Karpas-422 (cell line): Measurements from ENCODE around the gene GRM3. TPM values are rescaled to one million over a fixed set of nuclear protein-coding genes. Genes with fewer than 3 reads are reported as not detected.

Experiments used
- DNase-seq: peaks from one replicate; pipeline ENCODE4 v3.0.0-alpha.2; 2015
- H2AFZ ChIP-seq: fragments of 200-600 bp; sonication (generic); 2 replicates; pipeline ENCODE4 v1.6.1; 2014; ENCODE audit warnings: antibody characterized with exemption, low read length, mixed read lengths
- H3K27ac ChIP-seq: fragments of 200-600 bp; sonication (generic); 2 replicates; pipeline ENCODE4 v1.5.1; 2014; ENCODE audit warnings: mild to moderate bottlenecking, low read length, moderate library complexity
- H3K27me3 ChIP-seq: fragments of 200-600 bp; sonication (generic); 2 replicates; pipeline ENCODE4 v1.6.1; 2014; ENCODE audit warnings: low read length, mixed read lengths
- H3K36me3 ChIP-seq: fragments of 200-600 bp; sonication (generic); 2 replicates; pipeline ENCODE4 v1.6.1; 2014; ENCODE audit warnings: low read length, mixed read lengths; ENCODE audit not compliant: insufficient read depth
- H3K4me1 ChIP-seq: fragments of 200-600 bp; sonication (generic); 2 replicates; pipeline ENCODE4 v1.6.1; 2014; ENCODE audit warnings: mild to moderate bottlenecking, low read length, mixed read lengths
- H3K4me2 ChIP-seq: fragments of 200-600 bp; sonication (generic); 2 replicates; pipeline ENCODE4 v1.6.1; 2014; ENCODE audit warnings: low read length, low read depth, mild to moderate bottlenecking; ENCODE audit not compliant: poor library complexity, severe bottlenecking
- H3K4me3 ChIP-seq: fragments of 200-600 bp; sonication (generic); 2 replicates; pipeline ENCODE4 v1.5.1; 2014; ENCODE audit warnings: mild to moderate bottlenecking, antibody characterized with exemption, low read length, mixed read lengths
- H3K79me2 ChIP-seq: fragments of 200-600 bp; sonication (generic); 2 replicates; pipeline ENCODE4 v1.6.1; 2014; ENCODE audit warnings: mild to moderate bottlenecking, low read length, mixed read lengths
- H3K9ac ChIP-seq: fragments of 200-600 bp; sonication (generic); 2 replicates; pipeline ENCODE4 v1.6.0; 2014; ENCODE audit warnings: low read length
- H3K9me2 ChIP-seq: fragments of 200-600 bp; sonication (generic), shearing (Covaris generic); replicated peaks from 2 replicates; pipeline ENCODE4 v1.6.0; 2014; ENCODE audit warnings: mild to moderate bottlenecking, low read length, moderate library complexity; ENCODE audit not compliant: insufficient read depth
- H3K9me3 ChIP-seq: fragments of 300-700, 200-600 bp; sonication (generic); 2 replicates; pipeline ENCODE4 v1.6.1; 2014; ENCODE audit warnings: low read length, mixed read lengths
- H4K20me1 ChIP-seq: fragments of 200-600 bp; sonication (generic); 2 replicates; pipeline ENCODE4 v1.6.1; 2014; ENCODE audit warnings: mild to moderate bottlenecking, antibody characterized with exemption, low read length, low read depth; ENCODE audit not compliant: insufficient read depth
- total RNA-seq: library from RNA; depleted of rRNA; stranded (reverse); fragments of >200 nt; shearing (Covaris generic); gene quantifications from 2 replicates; pipeline ENCODE4 v1.2.3, GENCODE V29; 2014; ENCODE audit warnings: low replicate concordance

The GRM3 gene
- total RNA-seq, 1 experiment from 2014 or later, result not detected

DNA sequence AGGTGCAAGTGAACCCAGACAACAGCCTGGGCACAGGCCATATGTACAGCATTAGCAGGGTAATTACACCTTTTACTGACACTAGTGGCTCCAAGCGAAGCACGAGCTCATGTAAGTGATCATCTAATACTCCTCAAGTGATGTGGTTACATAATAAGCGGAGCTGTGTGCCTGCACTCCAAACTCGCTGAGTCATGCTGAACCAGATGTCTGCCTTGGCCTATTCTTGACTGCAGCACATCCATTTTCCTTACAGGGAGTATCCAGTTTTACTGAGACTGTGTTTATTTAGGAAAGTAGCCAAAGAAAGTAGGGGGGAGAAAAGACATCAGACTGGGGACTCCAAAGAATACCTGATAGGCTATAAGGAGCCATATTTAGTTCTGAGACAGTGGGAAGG is 90.1 kb downstream of the GRM3 start:
- Histone ChIP-seq H3K27ac (no peak overlapping the region), H3K27me3 (no peaks in the 10 kb centered on the region), H3K9ac (no peak overlapping the region), H3K9me2 (no peaks in the 10 kb centered on the region), H3K4me2 (no peak overlapping the region), H3K4me3 (no peak overlapping the region), H3K4me1 (no peaks in the 10 kb centered on the region), H3K36me3 (no peaks in the 10 kb centered on the region), H3K79me2 (no peaks in the 10 kb centered on the region), H2AFZ (no peak overlapping the region), H3K9me3 (no peaks in the 10 kb centered on the region), H4K20me1 (no peaks in the 10 kb centered on the region)
- no peak for DNase-seq

DNA sequence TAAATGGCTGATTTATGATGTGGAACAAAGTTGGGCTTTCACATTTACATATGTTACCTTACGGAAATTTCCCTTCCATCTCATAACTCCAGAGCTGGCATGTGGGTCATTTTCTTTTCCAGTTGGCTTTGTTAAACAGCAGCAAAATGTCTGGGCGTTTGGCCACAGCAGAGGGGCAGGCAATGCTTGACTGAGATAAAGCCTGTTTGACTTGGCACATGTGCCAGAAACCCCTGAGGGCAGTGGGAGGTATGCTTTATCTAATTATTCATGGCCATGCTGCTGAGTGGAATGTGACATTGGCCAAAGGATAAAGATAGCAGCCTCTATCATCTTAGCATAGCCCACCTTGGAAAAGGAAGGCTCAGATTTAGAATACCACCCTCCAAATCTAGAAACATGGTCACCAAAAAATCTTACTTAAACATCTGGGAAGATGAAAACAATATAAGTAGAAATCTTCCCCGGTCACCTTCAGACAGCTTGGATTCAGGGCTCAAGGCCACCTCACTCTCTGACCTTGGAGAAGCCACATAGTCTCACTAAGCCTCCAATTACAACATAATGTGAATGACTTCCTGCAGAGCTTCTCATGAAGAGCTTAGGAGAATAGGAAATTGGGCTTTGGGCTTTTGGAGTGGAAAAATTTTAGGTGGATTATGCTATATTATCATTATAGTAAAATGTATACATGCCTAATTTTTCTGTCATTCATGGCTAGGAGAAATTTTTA is 101.5 kb downstream of the GRM3 start:
- Histone ChIP-seq H2AFZ (no peak overlapping the region), H3K9me2 (no peaks in the 10 kb centered on the region)

DNA sequence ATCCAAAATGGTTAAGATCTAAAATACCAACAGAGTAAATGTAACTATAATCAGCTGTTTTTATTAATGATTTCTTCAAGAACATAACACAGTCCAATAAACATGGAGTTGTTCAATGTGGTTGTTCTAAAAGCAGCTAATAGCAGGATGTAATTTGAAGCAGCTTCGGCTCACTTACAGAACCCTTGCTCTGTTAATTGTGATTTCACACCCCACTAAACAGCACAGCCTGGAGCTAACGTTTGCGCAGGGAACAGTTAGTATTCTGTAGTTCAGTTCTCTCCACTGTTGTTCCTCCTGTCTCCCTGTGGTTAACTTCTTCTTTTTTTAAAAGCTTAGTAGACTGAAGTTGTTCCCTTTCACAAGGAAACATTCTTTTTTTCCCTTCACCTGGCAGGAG is 104.0 kb downstream of the GRM3 start:
- no peaks in the 10 kb centered on the region for H3K79me2 ChIP-seq
- H2AFZ ChIP-seq, result no peak overlapping the region
- no peaks in the 10 kb centered on the region for H3K36me3 ChIP-seq
- no peak overlapping the region for H3K4me2 ChIP-seq
- H3K27me3 ChIP-seq, result no peaks in the 10 kb centered on the region
- no peaks in the 10 kb centered on the region for H3K9me3 ChIP-seq
- no peak overlapping the region for H3K4me3 ChIP-seq
- no peaks in the 10 kb centered on the region for H3K4me1 ChIP-seq
- no peaks in the 10 kb centered on the region for H3K9me2 ChIP-seq
- H3K9ac ChIP-seq, result no peak overlapping the region
- no peak for DNase-seq
- H3K27ac ChIP-seq, result no peak overlapping the region
- H4K20me1 ChIP-seq, result no peaks in the 10 kb centered on the region

More for the DNA sequence above, 101.5 kb downstream of the GRM3 start:
- no peak overlapping the region for H3K4me3 ChIP-seq
- no peak overlapping the region for H3K4me2 ChIP-seq
- no peaks in the 10 kb centered on the region for H3K9me3 ChIP-seq
- DNase-seq, result no peak
- no peaks in the 10 kb centered on the region for H3K79me2 ChIP-seq
- no peak overlapping the region for H3K9ac ChIP-seq
- H3K27ac ChIP-seq, result no peak overlapping the region
- H3K27me3 ChIP-seq, result no peaks in the 10 kb centered on the region
- no peaks in the 10 kb centered on the region for H4K20me1 ChIP-seq
- H3K36me3 ChIP-seq, result no peaks in the 10 kb centered on the region
- no peaks in the 10 kb centered on the region for H3K4me1 ChIP-seq

DNA sequence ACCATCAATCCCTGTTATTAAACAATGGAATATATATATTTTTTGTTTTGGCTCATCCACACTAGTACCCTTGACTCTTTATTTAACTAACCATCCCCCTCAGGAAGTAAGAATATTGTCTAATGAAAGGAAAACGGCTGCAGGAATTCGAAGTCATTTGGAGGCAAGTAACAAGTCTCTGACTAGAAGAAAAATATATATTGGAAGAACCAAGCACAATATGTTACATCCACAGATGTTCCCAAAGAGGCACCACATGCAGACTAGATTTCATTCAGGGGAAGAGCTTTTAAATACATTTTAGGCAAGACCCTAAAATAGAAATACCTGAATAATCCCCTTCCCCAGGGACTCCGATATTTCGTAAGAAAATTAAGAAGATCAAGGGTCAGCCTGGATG is 104.5 kb downstream of the GRM3 start:
- Histone ChIP-seq H3K27me3 (no peaks in the 10 kb centered on the region), H3K9me3 (no peaks in the 10 kb centered on the region), H3K27ac (no peak overlapping the region), H2AFZ (no peak overlapping the region), H3K9me2 (no peaks in the 10 kb centered on the region), H4K20me1 (no peaks in the 10 kb centered on the region), H3K36me3 (no peaks in the 10 kb centered on the region), H3K9ac (no peak overlapping the region), H3K4me1 (no peaks in the 10 kb centered on the region), H3K4me3 (no peak overlapping the region), H3K4me2 (no peak overlapping the region), H3K79me2 (no peaks in the 10 kb centered on the region)
- no peak for DNase-seq

DNA sequence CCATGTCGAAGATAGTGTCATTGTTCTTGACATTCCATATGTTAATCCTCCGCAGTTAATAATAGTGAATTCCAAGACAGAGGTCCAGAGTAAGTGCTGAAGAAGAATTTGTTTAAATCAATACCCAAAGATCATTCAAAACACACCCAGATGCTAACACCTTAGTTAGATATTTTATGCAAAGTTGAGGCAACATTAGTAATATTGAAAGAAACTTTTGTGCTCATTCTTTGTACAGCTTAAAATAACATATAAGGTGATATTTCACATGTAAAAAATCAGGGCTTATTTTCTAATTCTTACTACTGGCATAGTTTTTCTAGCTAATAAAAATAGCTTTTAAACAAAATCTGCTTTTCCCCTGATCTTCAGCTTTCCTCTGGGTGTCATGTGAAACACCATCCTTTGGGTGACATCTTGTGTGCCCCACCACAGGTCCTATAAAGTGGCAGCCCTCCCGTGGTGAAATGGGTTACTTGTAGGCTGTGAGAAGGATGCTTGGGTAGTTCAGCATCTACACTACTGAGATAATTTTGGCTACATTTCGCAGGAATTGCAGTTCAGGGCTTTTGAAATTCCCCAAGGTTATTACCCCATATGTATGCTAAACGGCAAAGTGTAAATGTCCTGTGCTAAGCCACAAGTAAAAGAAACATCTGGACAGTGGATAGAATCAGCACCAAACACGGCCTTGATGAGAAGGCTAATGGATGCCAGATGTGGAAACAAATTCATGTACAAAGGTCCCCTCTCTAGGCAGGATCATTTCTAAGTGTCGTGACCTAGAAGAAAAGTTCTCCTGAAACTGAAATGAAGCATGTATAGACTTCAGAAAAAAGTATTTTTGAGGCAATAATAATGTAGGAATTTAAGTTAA is 105.4 kb downstream of the GRM3 start:
- Histone ChIP-seq H2AFZ (no peak overlapping the region), H3K9me2 (no peaks in the 10 kb centered on the region), H3K79me2 (no peaks in the 10 kb centered on the region), H3K9ac (no peak overlapping the region), H3K4me3 (no peak overlapping the region), H3K4me1 (no peaks in the 10 kb centered on the region), H3K27me3 (no peaks in the 10 kb centered on the region), H3K36me3 (no peaks in the 10 kb centered on the region), H3K4me2 (no peak overlapping the region), H3K27ac (no peak overlapping the region), H3K9me3 (no peaks in the 10 kb centered on the region), H4K20me1 (no peaks in the 10 kb centered on the region)
- DNase-seq, result no peak

DNA sequence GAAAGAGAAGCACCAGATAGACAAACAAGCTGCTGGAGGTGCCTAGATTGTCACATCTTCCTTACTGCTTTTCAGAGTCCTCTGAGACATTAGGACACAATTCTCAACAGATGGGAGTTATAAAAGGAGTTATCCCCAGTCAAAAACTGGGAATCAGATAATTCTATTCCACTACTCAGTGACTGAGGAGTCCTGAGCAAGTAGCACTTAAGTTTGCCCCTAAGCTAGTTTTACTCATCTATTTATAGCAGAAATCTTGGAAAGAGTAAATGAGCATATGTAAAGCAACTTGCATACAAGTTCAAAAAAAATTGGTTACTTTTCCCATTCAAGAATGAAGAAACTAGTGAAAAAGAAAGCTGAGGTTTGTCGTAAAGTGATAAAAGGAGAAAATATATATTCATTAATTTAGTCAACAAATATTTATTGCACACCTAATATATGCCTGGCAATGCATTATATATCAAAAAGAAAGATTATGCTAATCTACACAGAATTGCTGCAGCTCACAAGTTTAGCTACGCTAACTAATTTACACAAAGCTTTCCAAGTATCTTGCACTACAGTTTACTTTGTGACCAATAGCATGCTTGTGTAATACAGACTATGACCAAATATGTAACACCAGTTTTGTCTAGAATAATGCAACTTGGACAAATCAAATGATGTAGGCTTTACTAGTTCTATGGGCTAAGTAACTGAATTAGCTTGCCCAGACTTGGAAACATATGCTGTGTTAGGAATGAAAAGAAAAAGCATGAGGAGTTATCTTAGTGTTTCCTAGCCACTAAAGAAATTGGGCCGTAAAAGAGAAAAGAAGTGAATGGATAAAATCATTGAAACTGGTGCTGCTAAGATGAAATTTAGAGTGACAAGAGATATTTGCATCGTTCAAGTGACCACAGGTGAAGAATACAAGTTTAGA is 106.3 kb downstream of the GRM3 start:
- Histone ChIP-seq H3K4me1 (no peaks in the 10 kb centered on the region), H3K79me2 (no peaks in the 10 kb centered on the region), H3K27ac (no peak overlapping the region), H3K9ac (no peak overlapping the region), H4K20me1 (no peaks in the 10 kb centered on the region), H3K36me3 (no peaks in the 10 kb centered on the region), H3K9me2 (no peaks in the 10 kb centered on the region), H3K27me3 (no peaks in the 10 kb centered on the region), H2AFZ (no peak overlapping the region), H3K9me3 (no peaks in the 10 kb centered on the region), H3K4me2 (no peak overlapping the region), H3K4me3 (no peak overlapping the region)
- no peak for DNase-seq

DNA sequence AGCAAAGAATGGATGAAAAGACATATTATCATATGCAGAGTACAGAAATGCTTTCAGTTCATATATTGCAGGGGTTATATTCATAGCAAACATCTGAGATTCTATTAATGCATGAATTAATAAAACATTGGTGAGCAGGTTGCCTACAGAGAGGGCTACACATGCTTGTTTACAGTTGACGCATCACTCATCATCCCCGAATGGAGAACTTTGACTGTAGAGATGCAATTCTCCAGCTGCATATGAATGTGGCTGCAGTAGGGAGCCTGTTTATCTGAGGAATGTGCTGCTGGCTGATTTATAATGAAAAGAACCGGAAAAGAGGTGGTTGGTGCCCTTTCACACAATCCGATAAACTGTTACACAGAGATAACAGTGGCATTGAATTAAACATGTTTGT is 116.5 kb downstream of the GRM3 start:
- Histone ChIP-seq H3K4me2 (no peak overlapping the region), H3K9me3 (no peaks in the 10 kb centered on the region), H2AFZ (no peak overlapping the region), H3K79me2 (no peaks in the 10 kb centered on the region), H4K20me1 (no peaks in the 10 kb centered on the region), H3K27ac (no peak overlapping the region), H3K27me3 (no peaks in the 10 kb centered on the region), H3K4me3 (no peak overlapping the region), H3K9ac (no peak overlapping the region), H3K4me1 (no peaks in the 10 kb centered on the region), H3K36me3 (no peaks in the 10 kb centered on the region), H3K9me2 (no peaks in the 10 kb centered on the region)
- DNase-seq, result no peak

DNA sequence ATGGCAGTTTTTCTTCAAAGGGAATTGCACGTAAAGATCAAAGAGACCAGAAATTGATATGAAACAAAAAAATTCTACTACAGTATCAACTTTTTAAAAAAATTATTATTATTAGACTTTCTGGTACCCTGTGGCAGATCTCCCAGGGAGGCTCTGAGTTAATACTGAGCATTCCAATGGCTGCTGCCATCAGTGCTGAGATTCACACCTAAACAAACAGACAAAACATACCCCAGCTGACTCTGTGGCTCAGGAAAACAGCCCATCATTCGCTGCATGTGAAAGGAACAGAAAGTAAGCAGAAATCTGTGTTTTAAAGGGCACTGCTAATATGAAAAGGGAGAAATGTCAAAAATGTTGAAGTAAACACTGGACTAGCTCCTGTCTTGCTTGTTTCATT is 118.4 kb downstream of the GRM3 start:
- H3K9me3 ChIP-seq, result no peaks in the 10 kb centered on the region
- H4K20me1 ChIP-seq, result no peaks in the 10 kb centered on the region
- DNase-seq, result no peak

More for the DNA sequence above, 118.4 kb downstream of the GRM3 start:
- H3K4me3 ChIP-seq, result no peak overlapping the region
- no peaks in the 10 kb centered on the region for H3K9me2 ChIP-seq
- no peaks in the 10 kb centered on the region for H3K36me3 ChIP-seq
- H3K4me1 ChIP-seq, result no peaks in the 10 kb centered on the region
- no peak overlapping the region for H3K27ac ChIP-seq
- H3K4me2 ChIP-seq, result no peak overlapping the region
- no peak overlapping the region for H3K9ac ChIP-seq
- H3K79me2 ChIP-seq, result no peaks in the 10 kb centered on the region
- no peak overlapping the region for H2AFZ ChIP-seq
- no peaks in the 10 kb centered on the region for H3K27me3 ChIP-seq
